Measurements from ENCODE around the gene RNGTT.

GRCh38 chr6:88852000-88852399 lies 111.4 kb downstream of the RNGTT start:
- TF ChIP-seq CTCF (IDR thresholded peaks at IDR 0.05): no peak
- no peak for TF ChIP-seq EP300 (IDR thresholded peaks at IDR 0.05)
- no peak for TF ChIP-seq POLR2A (IDR thresholded peaks at IDR 0.05)
